ENCODE results near the gene BIRC7.
"Not testable (repeated sequence)": the region's sequence is repeated elsewhere in the genome, so short reads cannot be mapped to it uniquely, and the experiment has no call there.

BIRC7 gene

GRCh38 chr20:63246490-63247288 lies 11.0 kb downstream of the BIRC7 start:
- Histone ChIP-seq H4K8ac (ENCODE audit: low read depth, low read length) (no peak overlapping the region), H3K4me2 (ENCODE audit: low read length) (peak overlapping the region; percentile 42), H3K4me1 (ENCODE audit: control insufficient read depth, low read depth, low read length) (no peaks in the 10 kb centered on the region), H2AK5ac (ENCODE audit: low read length) (no peak overlapping the region), H4K5ac (ENCODE audit: low read length) (no peak overlapping the region), H3K36me3 (ENCODE audit: control insufficient read depth, insufficient read depth, low read length) (no peaks in the 10 kb centered on the region), H3K27me3 (ENCODE audit: insufficient read depth, low read length, poor library complexity) (no peaks in the 10 kb centered on the region), H3K18ac (ENCODE audit: low read length) (no peak overlapping the region), H3K27ac (ENCODE audit: low read depth, low read length) (no peak overlapping the region), H2BK15ac (replicated peaks; ENCODE audit: low read depth) (no peak overlapping the region), H3K4ac (ENCODE audit: low read depth, low read length) (no peak overlapping the region), H2BK120ac (ENCODE audit: low read depth, low read length) (no peak overlapping the region), H2BK5ac (ENCODE audit: low read length) (no peak overlapping the region), H3K4me3 (ENCODE audit: low read length) (no peak overlapping the region), H3K56ac (ENCODE audit: low read length) (peak overlapping the region; percentile 49), H3K79me2 (ENCODE audit: control insufficient read depth, insufficient read depth, low read length) (no peaks in the 10 kb centered on the region), H3K9ac (ENCODE audit: low read length) (peak overlapping the region; percentile 49), H3K23ac (ENCODE audit: low read length) (no peak overlapping the region), H3K79me1 (ENCODE audit: low read length) (no peaks in the 10 kb centered on the region)
- no CpG with 5 or more reads among the region's 50 CpGs for WGBS (ENCODE audit: extremely low coverage, insufficient coverage, low lambda C conversion rate)
- peak; percentile 40 for DNase-seq

- Histone ChIP-seq H3K4me1 (ENCODE audit: control insufficient read depth, low read depth, low read length) (no peaks in the 10 kb centered on the region), H3K56ac (ENCODE audit: low read length) (no peak overlapping the region), H4K8ac (ENCODE audit: low read depth, low read length) (no peak overlapping the region), H2BK5ac (ENCODE audit: low read length) (no peak overlapping the region), H3K79me1 (ENCODE audit: low read length) (no peaks in the 10 kb centered on the region), H2BK120ac (ENCODE audit: low read depth, low read length) (no peak overlapping the region), H3K18ac (ENCODE audit: low read length) (no peak overlapping the region), H3K79me2 (ENCODE audit: control insufficient read depth, insufficient read depth, low read length) (no peaks in the 10 kb centered on the region), H4K5ac (ENCODE audit: low read length) (no peak overlapping the region), H3K9ac (ENCODE audit: low read length) (no peak overlapping the region), H3K4me3 (ENCODE audit: low read length) (no peak overlapping the region), H3K27me3 (ENCODE audit: insufficient read depth, low read length, poor library complexity) (no peaks in the 10 kb centered on the region), H3K36me3 (ENCODE audit: control insufficient read depth, insufficient read depth, low read length) (no peaks in the 10 kb centered on the region), H2AK5ac (ENCODE audit: low read length) (no peak overlapping the region), H3K4ac (ENCODE audit: low read depth, low read length) (no peak overlapping the region), H2BK15ac (replicated peaks; ENCODE audit: low read depth) (no peak overlapping the region), H3K4me2 (ENCODE audit: low read length) (no peak overlapping the region), H3K27ac (ENCODE audit: low read depth, low read length) (no peak overlapping the region), H3K23ac (ENCODE audit: low read length) (no peak overlapping the region)
- no CpG with 5 or more reads among the region's 24 CpGs for WGBS (ENCODE audit: extremely low coverage, insufficient coverage, low lambda C conversion rate)
- DNase-seq: no peak
Measured at GRCh38 chr20:63247671-63248228, 12.0 kb downstream of the BIRC7 start.

GRCh38 chr20:63248835-63249591 lies 13.3 kb downstream of the BIRC7 start:
- Histone ChIP-seq H3K4me3 (ENCODE audit: low read length) (no peak overlapping the region), H3K27me3 (ENCODE audit: insufficient read depth, low read length, poor library complexity) (peaks cover 3% of the 10 kb centered on the region), H4K5ac (ENCODE audit: low read length) (no peak overlapping the region), H3K79me2 (ENCODE audit: control insufficient read depth, insufficient read depth, low read length) (no peaks in the 10 kb centered on the region), H3K9ac (ENCODE audit: low read length) (no peak overlapping the region), H3K18ac (ENCODE audit: low read length) (no peak overlapping the region), H2AK5ac (ENCODE audit: low read length) (no peak overlapping the region), H3K4ac (ENCODE audit: low read depth, low read length) (no peak overlapping the region), H2BK15ac (replicated peaks; ENCODE audit: low read depth) (no peak overlapping the region), H4K8ac (ENCODE audit: low read depth, low read length) (no peak overlapping the region), H3K79me1 (ENCODE audit: low read length) (no peaks in the 10 kb centered on the region), H3K23ac (ENCODE audit: low read length) (no peak overlapping the region), H2BK120ac (ENCODE audit: low read depth, low read length) (no peak overlapping the region), H3K4me2 (ENCODE audit: low read length) (no peak overlapping the region), H3K27ac (ENCODE audit: low read depth, low read length) (no peak overlapping the region), H2BK5ac (ENCODE audit: low read length) (no peak overlapping the region), H3K36me3 (ENCODE audit: control insufficient read depth, insufficient read depth, low read length) (no peaks in the 10 kb centered on the region), H3K56ac (ENCODE audit: low read length) (no peak overlapping the region), H3K4me1 (ENCODE audit: control insufficient read depth, low read depth, low read length) (no peaks in the 10 kb centered on the region)
- no peak for DNase-seq
- no CpG with 5 or more reads among the region's 25 CpGs for WGBS (ENCODE audit: extremely low coverage, insufficient coverage, low lambda C conversion rate)

- WGBS (ENCODE audit: extremely low coverage, insufficient coverage, low lambda C conversion rate): no CpG with 5 or more reads among the region's 15 CpGs
- Histone ChIP-seq H3K27me3 (ENCODE audit: insufficient read depth, low read length, poor library complexity) (peaks cover 5% of the 10 kb centered on the region), H2BK5ac (ENCODE audit: low read length) (no peak overlapping the region), H3K4me1 (ENCODE audit: control insufficient read depth, low read depth, low read length) (no peaks in the 10 kb centered on the region), H3K36me3 (ENCODE audit: control insufficient read depth, insufficient read depth, low read length) (no peaks in the 10 kb centered on the region), H4K8ac (ENCODE audit: low read depth, low read length) (no peak overlapping the region), H2AK5ac (ENCODE audit: low read length) (no peak overlapping the region), H3K4me3 (ENCODE audit: low read length) (no peak overlapping the region), H3K79me1 (ENCODE audit: low read length) (no peaks in the 10 kb centered on the region), H3K79me2 (ENCODE audit: control insufficient read depth, insufficient read depth, low read length) (no peaks in the 10 kb centered on the region), H3K56ac (ENCODE audit: low read length) (no peak overlapping the region), H2BK120ac (ENCODE audit: low read depth, low read length) (no peak overlapping the region), H3K4me2 (ENCODE audit: low read length) (no peak overlapping the region), H3K4ac (ENCODE audit: low read depth, low read length) (no peak overlapping the region), H3K23ac (ENCODE audit: low read length) (no peak overlapping the region), H4K5ac (ENCODE audit: low read length) (no peak overlapping the region), H2BK15ac (replicated peaks; ENCODE audit: low read depth) (no peak overlapping the region), H3K18ac (ENCODE audit: low read length) (no peak overlapping the region), H3K9ac (ENCODE audit: low read length) (no peak overlapping the region), H3K27ac (ENCODE audit: low read depth, low read length) (no peak overlapping the region)
- DNase-seq: no peak
Measured at GRCh38 chr20:63249891-63250290, 14.2 kb downstream of the BIRC7 start.

- WGBS (ENCODE audit: extremely low coverage, insufficient coverage, low lambda C conversion rate): no CpG with 5 or more reads among the region's 14 CpGs
- not testable (repeated sequence) for H3K27me3 ChIP-seq (ENCODE audit: insufficient read depth, low read length, poor library complexity); H3K56ac ChIP-seq (ENCODE audit: low read length); H3K79me1 ChIP-seq (ENCODE audit: low read length); H2BK120ac ChIP-seq (ENCODE audit: low read depth, low read length); H2AK5ac ChIP-seq (ENCODE audit: low read length); H3K36me3 ChIP-seq (ENCODE audit: control insufficient read depth, insufficient read depth, low read length); H3K4ac ChIP-seq (ENCODE audit: low read depth, low read length); H3K4me3 ChIP-seq (ENCODE audit: low read length); H3K79me2 ChIP-seq (ENCODE audit: control insufficient read depth, insufficient read depth, low read length); H3K27ac ChIP-seq (ENCODE audit: low read depth, low read length); H3K23ac ChIP-seq (ENCODE audit: low read length); H2BK15ac ChIP-seq (replicated peaks; ENCODE audit: low read depth); H4K8ac ChIP-seq (ENCODE audit: low read depth, low read length); DNase-seq; H3K4me1 ChIP-seq (ENCODE audit: control insufficient read depth, low read depth, low read length); H2BK5ac ChIP-seq (ENCODE audit: low read length); H4K5ac ChIP-seq (ENCODE audit: low read length); H3K9ac ChIP-seq (ENCODE audit: low read length); H3K18ac ChIP-seq (ENCODE audit: low read length); H3K4me2 ChIP-seq (ENCODE audit: low read length)
Measured at GRCh38 chr20:63251350-63251749, 15.6 kb downstream of the BIRC7 start.
